DOHH2 (cell line): ENCODE data around the gene ATP4A.

ENCODE experiments used
- CTCF ChIP-seq: fragments of 200-600 bp; sonication (generic); IDR thresholded peaks from one replicate; pipeline ENCODE4 v1.5.1; 2014; ENCODE audit warnings: antibody characterized with exemption, mild to moderate bottlenecking, low read depth, low read length; ENCODE audit not compliant: poor library complexity, severe bottlenecking
- EZH2phosphoT487 ChIP-seq: fragments of 200-600 bp; sonication (generic); IDR thresholded peaks from 2 replicates; pipeline ENCODE4 v1.6.1; 2017; ENCODE audit warnings: borderline replicate concordance, mild to moderate bottlenecking, antibody characterized with exemption, low read length, moderate library complexity, mixed read lengths

GRCh38 chr19:35500611-35501010 is 62.8 kb downstream of the ATP4A start:
- no peak for TF ChIP-seq CTCF
- TF ChIP-seq EZH2phosphoT487, result no peak
